ENCODE measurements around the gene KRT20.

KRT20 gene

DNA sequence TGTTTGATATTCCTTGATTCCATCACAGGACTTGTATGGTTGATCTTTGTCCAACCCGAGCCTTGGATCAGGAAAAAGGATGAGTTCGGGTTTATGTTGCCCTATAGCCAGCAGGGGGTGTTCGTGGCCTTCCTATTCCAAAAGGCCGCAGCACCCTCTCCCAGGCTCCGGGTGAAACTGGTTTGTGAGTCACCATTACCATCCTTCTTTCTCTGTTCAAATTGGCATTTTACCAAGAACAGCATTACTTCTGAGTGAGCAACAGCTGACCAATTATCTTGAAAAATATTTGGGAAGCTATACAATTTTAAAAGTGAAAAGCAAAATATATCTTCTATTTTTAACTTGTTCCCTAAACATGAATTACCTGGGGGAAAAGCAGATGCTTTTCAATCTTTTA is 24.3 kb upstream of the KRT20 start:
- TF ChIP-seq, protein P1, sequence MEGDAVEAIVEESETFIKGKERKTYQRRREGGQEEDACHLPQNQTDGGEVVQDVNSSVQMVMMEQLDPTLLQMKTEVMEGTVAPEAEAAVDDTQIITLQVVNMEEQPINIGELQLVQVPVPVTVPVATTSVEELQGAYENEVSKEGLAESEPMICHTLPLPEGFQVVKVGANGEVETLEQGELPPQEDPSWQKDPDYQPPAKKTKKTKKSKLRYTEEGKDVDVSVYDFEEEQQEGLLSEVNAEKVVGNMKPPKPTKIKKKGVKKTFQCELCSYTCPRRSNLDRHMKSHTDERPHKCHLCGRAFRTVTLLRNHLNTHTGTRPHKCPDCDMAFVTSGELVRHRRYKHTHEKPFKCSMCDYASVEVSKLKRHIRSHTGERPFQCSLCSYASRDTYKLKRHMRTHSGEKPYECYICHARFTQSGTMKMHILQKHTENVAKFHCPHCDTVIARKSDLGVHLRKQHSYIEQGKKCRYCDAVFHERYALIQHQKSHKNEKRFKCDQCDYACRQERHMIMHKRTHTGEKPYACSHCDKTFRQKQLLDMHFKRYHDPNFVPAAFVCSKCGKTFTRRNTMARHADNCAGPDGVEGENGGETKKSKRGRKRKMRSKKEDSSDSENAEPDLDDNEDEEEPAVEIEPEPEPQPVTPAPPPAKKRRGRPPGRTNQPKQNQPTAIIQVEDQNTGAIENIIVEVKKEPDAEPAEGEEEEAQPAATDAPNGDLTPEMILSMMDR (IDR thresholded peaks at IDR 0.05; ENCODE audit: low read depth, low read length), result peak; percentile 71
- H3K4me3 ChIP-seq (ENCODE audit: low read depth, low read length), result no peak overlapping the region

DNA sequence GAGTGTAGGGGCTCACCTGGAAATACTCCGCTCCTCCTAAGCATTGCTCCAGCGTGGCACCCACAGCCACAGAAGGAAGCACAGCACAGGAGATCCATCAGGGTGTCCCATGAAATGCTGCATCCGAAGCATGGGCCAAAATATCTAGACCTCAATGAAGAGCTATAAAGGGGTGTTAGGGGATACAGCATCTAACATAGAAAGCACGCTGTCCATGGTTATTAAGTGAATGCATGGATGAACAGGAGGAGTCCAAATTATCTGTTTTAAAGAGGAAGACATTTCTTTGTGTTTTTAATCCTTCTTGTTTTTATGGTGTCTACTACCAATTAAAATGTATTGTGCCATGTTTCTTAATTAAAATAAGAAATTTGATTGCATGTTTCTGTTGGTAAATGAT is 21.6 kb upstream of the KRT20 start:
- H3K4me3 ChIP-seq (ENCODE audit: low read depth, low read length), result no peak overlapping the region
- TF ChIP-seq, protein P1 (IDR thresholded peaks at IDR 0.05; ENCODE audit: low read depth, low read length), result no peak

DNA sequence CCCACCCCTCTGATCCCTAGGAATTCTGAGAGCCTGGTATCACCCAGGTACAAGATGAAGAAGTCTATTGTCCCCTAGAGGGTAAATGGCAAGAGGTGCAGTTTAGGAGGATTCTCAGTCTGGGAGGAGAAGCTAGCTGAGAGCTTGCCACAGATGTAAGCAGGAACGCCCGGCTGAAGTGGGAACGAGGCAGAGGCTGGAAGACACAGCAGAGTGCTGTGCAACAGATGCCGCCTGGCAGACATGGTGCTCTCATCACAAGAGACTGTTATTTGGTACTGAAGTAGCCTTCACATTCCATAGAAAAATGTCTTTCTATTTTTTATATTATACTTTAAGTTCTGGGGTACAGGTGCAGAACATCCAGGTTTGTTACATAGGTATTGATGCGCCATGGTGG is 20.3 kb upstream of the KRT20 start:
- TF ChIP-seq, protein P1 (IDR thresholded peaks at IDR 0.05; ENCODE audit: low read depth, low read length), result no peak
- no peak overlapping the region for H3K4me3 ChIP-seq (ENCODE audit: low read depth, low read length)

DNA sequence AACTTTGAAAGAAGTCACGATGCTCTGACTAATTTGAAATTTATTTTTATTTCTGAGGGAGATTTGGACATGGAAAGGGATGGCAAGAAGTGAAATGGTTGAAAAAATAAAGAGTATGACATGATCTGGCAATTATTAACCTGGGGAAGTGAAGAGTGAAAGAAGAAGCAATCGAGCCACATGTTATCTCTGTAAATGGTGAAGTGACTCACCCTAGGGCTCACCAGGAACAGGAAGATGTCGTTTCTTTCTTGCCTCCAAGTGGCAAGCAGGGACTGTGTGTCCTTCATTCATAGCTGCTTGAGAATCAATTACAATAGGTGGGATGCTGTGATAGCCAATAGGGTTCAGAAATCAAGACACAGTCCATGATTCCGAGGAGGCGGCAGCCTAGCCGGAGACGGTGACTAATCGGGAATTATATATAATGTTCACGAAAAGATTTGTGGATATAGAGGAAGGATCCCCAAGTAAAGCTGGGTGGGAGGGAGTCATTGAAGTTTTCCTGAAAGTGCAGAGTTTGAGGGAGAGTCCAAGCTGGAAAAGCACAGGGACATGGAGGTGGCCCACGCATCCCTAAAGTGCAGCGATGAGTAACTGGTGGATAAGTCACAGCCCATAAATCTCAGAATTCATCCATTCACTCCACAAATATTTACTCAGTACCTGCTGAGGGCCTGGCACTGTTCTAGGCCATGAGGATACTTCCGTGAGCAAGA is 18.2 kb upstream of the KRT20 start:
- TF ChIP-seq, protein P1 (IDR thresholded peaks at IDR 0.05; ENCODE audit: low read depth, low read length), result no peak
- no peak overlapping the region for H3K4me3 ChIP-seq (ENCODE audit: low read depth, low read length)

DNA sequence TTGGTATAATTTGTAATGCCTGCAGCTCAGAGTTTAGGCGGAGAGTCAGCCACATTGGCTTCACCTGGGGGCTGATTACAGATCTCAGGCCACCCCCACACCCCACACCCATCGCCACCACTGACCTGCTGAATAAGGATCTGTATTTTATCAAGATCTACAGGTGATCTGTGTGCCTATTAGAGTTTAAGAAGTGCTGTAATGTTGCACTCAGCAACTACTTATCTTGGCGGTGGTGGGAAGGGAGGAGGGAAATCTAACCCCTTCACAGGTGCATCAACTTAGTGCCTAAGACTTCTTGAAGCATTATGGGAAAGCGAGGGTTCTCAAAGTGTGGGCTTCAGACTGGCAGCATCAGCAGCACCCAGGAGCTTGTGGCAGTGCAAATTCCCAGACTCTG is 17.5 kb upstream of the KRT20 start:
- TF ChIP-seq, protein P1 (IDR thresholded peaks at IDR 0.05; ENCODE audit: low read depth, low read length), result no peak
- no peak overlapping the region for H3K4me3 ChIP-seq (ENCODE audit: low read depth, low read length)

DNA sequence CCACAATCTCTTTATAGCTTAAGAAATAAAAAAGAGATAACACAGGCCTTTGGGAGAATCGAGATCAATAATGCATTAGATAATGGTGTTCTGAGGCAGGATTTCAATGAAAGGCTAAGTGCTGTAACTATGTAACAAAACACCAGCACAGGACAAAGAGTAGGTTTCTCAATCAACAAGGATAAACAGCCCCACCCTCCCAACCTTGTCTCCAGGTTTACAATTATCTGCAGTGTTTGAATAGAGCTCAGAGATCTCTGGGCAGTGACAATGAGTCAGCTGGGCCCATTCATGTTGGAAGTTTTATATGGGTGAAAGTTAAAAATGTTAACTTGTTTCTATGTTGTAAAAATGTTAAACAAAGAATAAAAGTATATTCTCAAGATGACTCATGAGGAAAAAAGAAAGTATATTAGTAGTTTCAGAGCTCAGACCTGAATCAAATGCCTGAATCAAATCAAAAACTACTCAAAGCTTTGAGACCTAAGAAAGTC is 17.0 kb upstream of the KRT20 start:
- no peak overlapping the region for H3K4me3 ChIP-seq (ENCODE audit: low read depth, low read length)
- TF ChIP-seq, protein P1 (IDR thresholded peaks at IDR 0.05; ENCODE audit: low read depth, low read length), result no peak

DNA sequence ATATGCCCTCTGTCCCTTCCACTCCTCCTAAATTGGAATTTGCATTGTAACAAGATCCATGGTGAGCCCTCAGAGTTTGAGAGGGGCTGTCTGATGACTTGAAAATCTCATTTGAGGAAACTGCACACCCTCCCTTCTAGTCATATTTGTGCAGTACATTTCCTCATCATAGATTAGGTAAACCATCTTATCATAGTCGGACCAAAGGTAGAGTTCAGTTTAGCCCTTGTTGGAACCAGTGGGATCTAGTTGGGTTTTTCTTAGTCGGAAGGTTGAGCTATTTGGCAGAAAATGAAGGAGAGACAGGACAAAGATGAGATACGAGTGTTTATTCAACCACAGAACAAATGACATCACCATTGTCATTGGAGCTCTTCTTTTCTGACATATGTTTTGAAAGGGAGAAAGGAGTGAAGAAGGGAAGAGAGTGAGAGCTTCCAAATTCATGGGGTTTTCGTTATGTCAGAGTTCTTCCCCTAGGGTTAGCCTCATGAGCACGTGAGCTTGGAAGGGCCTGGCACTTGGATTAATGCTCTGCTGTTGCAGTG is 15.8 kb upstream of the KRT20 start:
- H3K4me3 ChIP-seq (ENCODE audit: low read depth, low read length), result no peak overlapping the region
- TF ChIP-seq, protein P1 (IDR thresholded peaks at IDR 0.05; ENCODE audit: low read depth, low read length), result no peak
